Adipocyte (in vitro differentiated cells): ENCODE results near the gene GYPE.
"Not testable (repeated sequence)": the region's sequence is repeated elsewhere in the genome, so short reads cannot be mapped to it uniquely, and the experiment has no call there.

Experiments
- DNase-seq: peaks from one replicate; pipeline ENCODE4 v3.0.0-alpha.2; 2015; ENCODE audit warnings: low read depth
- H3K27me3 ChIP-seq: replicated peaks from 2 replicates; pipeline ENCODE4 v1.7.0; 2013; ENCODE audit warnings: mild to moderate bottlenecking, low read length, moderate library complexity; ENCODE audit not compliant: control insufficient read depth, insufficient read depth
- H3K36me3 ChIP-seq: 2 replicates; pipeline ENCODE4 v1.7.0; 2013; ENCODE audit warnings: low read length, mild to moderate bottlenecking, moderate library complexity; ENCODE audit not compliant: control insufficient read depth, insufficient read depth, severe bottlenecking
- H3K4me1 ChIP-seq: 2 replicates; pipeline ENCODE4 v1.7.0; 2013; ENCODE audit warnings: mild to moderate bottlenecking, low read length, moderate library complexity; ENCODE audit not compliant: control insufficient read depth, insufficient read depth
- H3K4me3 ChIP-seq: 2 replicates; pipeline ENCODE4 v1.7.0; 2013; ENCODE audit warnings: mild to moderate bottlenecking, low read length, moderate library complexity
- H3K9ac ChIP-seq: 2 replicates; pipeline ENCODE4 v1.7.0; 2013; ENCODE audit warnings: mild to moderate bottlenecking, low read length, moderate library complexity
- H3K9me3 ChIP-seq: 2 replicates; pipeline ENCODE4 v1.7.0; 2013; ENCODE audit warnings: mild to moderate bottlenecking, low read length, moderate library complexity; ENCODE audit not compliant: control insufficient read depth

Gene GYPE

GRCh38 chr4:143834196-143834595 lies 71.2 kb downstream of the GYPE start:
- not testable (repeated sequence) for H3K9me3 ChIP-seq, H3K27me3 ChIP-seq, H3K9ac ChIP-seq, H3K4me1 ChIP-seq, H3K4me3 ChIP-seq, H3K36me3 ChIP-seq, DNase-seq

GRCh38 chr4:143833676-143834075 lies 71.7 kb downstream of the GYPE start:
- H3K4me1 ChIP-seq, DNase-seq, H3K36me3 ChIP-seq, H3K9ac ChIP-seq, H3K9me3 ChIP-seq, H3K4me3 ChIP-seq, H3K27me3 ChIP-seq: not testable (repeated sequence)

- H3K4me3 ChIP-seq, DNase-seq: not testable (repeated sequence)
Observed at GRCh38 chr4:143830576-143830975, 74.8 kb downstream of the GYPE start.

DNA sequence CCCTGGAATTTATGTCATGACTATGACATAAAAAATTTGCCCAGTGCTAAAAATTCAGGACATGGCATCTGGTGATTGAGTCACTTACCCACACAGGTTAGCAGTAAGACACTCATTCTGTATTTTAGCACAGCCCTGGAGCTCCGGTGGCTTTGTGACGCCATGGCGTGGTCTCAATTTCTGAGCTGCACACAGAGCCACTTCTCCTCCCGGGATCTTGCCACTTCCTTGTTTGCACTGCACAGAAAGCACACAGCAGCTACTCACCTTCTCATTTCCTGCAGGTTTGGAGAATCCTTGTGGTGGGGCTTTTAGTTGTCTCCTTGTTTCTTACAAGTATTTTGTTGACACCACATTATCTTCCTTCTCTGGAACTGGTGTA lies 76.1 kb downstream of the GYPE start:
- H3K36me3 ChIP-seq, DNase-seq, H3K9ac ChIP-seq, H3K4me1 ChIP-seq, H3K9me3 ChIP-seq, H3K4me3 ChIP-seq, H3K27me3 ChIP-seq: not testable (repeated sequence)

More at GRCh38 chr4:143830576-143830975, 74.8 kb downstream of the GYPE start:
- H3K9me3 ChIP-seq, H3K27me3 ChIP-seq, H3K9ac ChIP-seq, H3K4me1 ChIP-seq, H3K36me3 ChIP-seq: not testable (repeated sequence)
